Peyer's patch (tissue), 4 donors: Measurements from ENCODE around the gene MYL4.

Experiments
- POLR2A ChIP-seq, 2 donors: fragments of 450-650 bp; IDR thresholded peaks; one replicate each; pipeline ENCODE4 v1.5.1; 2017; ENCODE audit warnings: antibody characterized with exemption in 2 of 2, mild to moderate bottlenecking in 2 of 2, moderate library complexity in 2 of 2
- TF ChIP-seq, protein P1 (sequence below), 6 experiments: fragments of 450-650 bp in 4 of 6; fragments of 200-600 bp in 2 of 6; sonication (generic) in 1 of 6; IDR thresholded peaks; one replicate each; pipeline ENCODE4 v1.5.1; 2017 to 2019; ENCODE audit warnings: antibody characterized with exemption in 6 of 6, mild to moderate bottlenecking in 3 of 6, moderate library complexity in 1 of 6

DNA sequence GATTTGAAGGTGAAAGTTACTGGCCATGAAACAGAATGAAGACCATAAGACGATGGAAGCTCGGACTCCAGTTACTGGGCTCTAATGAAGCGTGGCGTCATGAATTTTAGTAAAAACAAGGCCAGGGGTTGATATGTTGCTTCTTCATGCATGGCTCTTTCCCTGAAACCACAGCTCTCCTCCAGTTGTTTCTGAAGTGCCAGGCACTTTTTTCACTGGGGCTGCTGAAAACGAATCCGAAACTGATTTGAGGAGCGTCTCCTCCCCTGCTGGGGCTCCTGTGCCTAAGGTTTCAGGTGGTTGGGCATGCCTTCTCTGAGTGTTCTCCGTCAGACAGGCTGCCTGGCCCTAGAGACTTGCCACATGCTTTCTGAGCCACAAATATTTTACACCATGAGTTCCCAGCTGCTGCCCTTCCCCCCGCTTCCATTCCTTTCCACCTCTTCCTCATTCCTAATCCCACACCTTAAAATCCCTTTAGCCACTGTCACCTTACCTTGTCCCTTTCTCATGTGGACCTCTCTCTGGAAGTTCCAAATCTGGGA lies 3.7 kb upstream of the MYL4 start:
- TF ChIP-seq, protein P1, sequence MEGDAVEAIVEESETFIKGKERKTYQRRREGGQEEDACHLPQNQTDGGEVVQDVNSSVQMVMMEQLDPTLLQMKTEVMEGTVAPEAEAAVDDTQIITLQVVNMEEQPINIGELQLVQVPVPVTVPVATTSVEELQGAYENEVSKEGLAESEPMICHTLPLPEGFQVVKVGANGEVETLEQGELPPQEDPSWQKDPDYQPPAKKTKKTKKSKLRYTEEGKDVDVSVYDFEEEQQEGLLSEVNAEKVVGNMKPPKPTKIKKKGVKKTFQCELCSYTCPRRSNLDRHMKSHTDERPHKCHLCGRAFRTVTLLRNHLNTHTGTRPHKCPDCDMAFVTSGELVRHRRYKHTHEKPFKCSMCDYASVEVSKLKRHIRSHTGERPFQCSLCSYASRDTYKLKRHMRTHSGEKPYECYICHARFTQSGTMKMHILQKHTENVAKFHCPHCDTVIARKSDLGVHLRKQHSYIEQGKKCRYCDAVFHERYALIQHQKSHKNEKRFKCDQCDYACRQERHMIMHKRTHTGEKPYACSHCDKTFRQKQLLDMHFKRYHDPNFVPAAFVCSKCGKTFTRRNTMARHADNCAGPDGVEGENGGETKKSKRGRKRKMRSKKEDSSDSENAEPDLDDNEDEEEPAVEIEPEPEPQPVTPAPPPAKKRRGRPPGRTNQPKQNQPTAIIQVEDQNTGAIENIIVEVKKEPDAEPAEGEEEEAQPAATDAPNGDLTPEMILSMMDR (IDR thresholded peaks at IDR 0.05), result no peak
- no peak for TF ChIP-seq POLR2A (IDR thresholded peaks at IDR 0.05)
